Right kidney (tissue), 1 donor: Measurements from ENCODE around the gene GUCY1A1.

ENCODE experiments used
- DNase-seq: peaks from one replicate; pipeline ENCODE4 v3.0.0-alpha.2; 2016

The GUCY1A1 gene

GRCh38 chr4:155657985-155658680, 8.5 kb upstream of the GUCY1A1 start:
- no peak for DNase-seq

GRCh38 chr4:155658681-155659064, 8.0 kb upstream of the GUCY1A1 start:
- DNase-seq: no peak

GRCh38 chr4:155659176-155659575, 7.5 kb upstream of the GUCY1A1 start:
- no peak for DNase-seq

- DNase-seq: no peak
These were observed 6.2 kb upstream of the GUCY1A1 start for GRCh38 chr4:155660436-155660835.

- no peak for DNase-seq
These were observed 1.6 kb upstream of the GUCY1A1 start for GRCh38 chr4:155665054-155665453.

GRCh38 chr4:155667222-155667567, 547 bp downstream of the GUCY1A1 start:
- DNase-seq: peak; percentile 93

- peak; percentile 86 for DNase-seq
These were observed 1.2 kb downstream of the GUCY1A1 start for GRCh38 chr4:155667568-155668511.

- DNase-seq: no peak
These were observed 2.1 kb downstream of the GUCY1A1 start for GRCh38 chr4:155668707-155669220.

GRCh38 chr4:155672342-155672741, 5.7 kb downstream of the GUCY1A1 start:
- no peak for DNase-seq

GRCh38 chr4:155673453-155673979, 6.9 kb downstream of the GUCY1A1 start:
- DNase-seq: no peak

GRCh38 chr4:155674669-155675071, 8.0 kb downstream of the GUCY1A1 start:
- DNase-seq: no peak

GRCh38 chr4:155675709-155676429, 9.2 kb downstream of the GUCY1A1 start:
- DNase-seq: no peak

- no peak for DNase-seq
These were observed 9.8 kb downstream of the GUCY1A1 start for GRCh38 chr4:155676430-155676825.

- no peak for DNase-seq
These were observed 11.4 kb downstream of the GUCY1A1 start for GRCh38 chr4:155678011-155678410.

- no peak for DNase-seq
These were observed 12.7 kb downstream of the GUCY1A1 start for GRCh38 chr4:155679343-155679742.

- no peak for DNase-seq
These were observed 15.2 kb downstream of the GUCY1A1 start for GRCh38 chr4:155681886-155682285.

- DNase-seq: no peak
These were observed 17.8 kb downstream of the GUCY1A1 start for GRCh38 chr4:155684423-155684822.

- DNase-seq: no peak
These were observed 18.4 kb downstream of the GUCY1A1 start for GRCh38 chr4:155684892-155685541.

GRCh38 chr4:155687380-155687982, 20.8 kb downstream of the GUCY1A1 start:
- DNase-seq: no peak

GRCh38 chr4:155688211-155688610, 21.6 kb downstream of the GUCY1A1 start:
- DNase-seq: no peak

GRCh38 chr4:155688860-155689259, 22.2 kb downstream of the GUCY1A1 start:
- no peak for DNase-seq
